K562 (cell line): ENCODE results near the gene SLC38A7. TPM values are rescaled to one million over a fixed set of nuclear protein-coding genes. Genes with fewer than 3 reads are reported as not detected.

Experiments
- E2F6 ChIP-seq, 2 experiments: IDR thresholded peaks; 2 replicates each; pipeline ENCODE4 v1.6.1; 2011; ENCODE audit warnings: borderline replicate concordance in 1 of 2, control low read depth in 1 of 2, low read depth in 1 of 2, low read length in 1 of 2, mild to moderate bottlenecking in 1 of 2, mixed read lengths in 1 of 2, moderate library complexity in 1 of 2; ENCODE audit not compliant: insufficient read depth in 1 of 2, insufficient read length in 1 of 2, poor library complexity in 1 of 2, severe bottlenecking in 1 of 2; ENCODE audit errors: extremely low read depth in 1 of 2
- FUS ChIP-seq: fragments of 200-400 bp; formaldehyde crosslinking; optimal IDR thresholded peaks from 2 replicates; pipeline ENCODE3; 2017; ENCODE audit warnings: low read depth, low read length
- HDAC6 ChIP-seq: IDR thresholded peaks from 2 replicates; pipeline ENCODE4 v1.6.1; 2012; ENCODE audit warnings: low read depth, mild to moderate bottlenecking, control low read depth, inconsistent platforms, low read length, moderate library complexity
- HNRNPK ChIP-seq: fragments of 200-400 bp; formaldehyde crosslinking; IDR thresholded peaks from one replicate; pipeline ENCODE4 v1.6.1; 2018; ENCODE audit warnings: mild to moderate bottlenecking, low read depth, low read length; ENCODE audit not compliant: poor library complexity, severe bottlenecking
- PKNOX1 ChIP-seq: fragments of 450-650 bp; IDR thresholded peaks from 2 replicates; pipeline ENCODE4 v1.6.1; 2016
- THAP12 ChIP-seq: fragments of 250-450 bp; sonication (Bioruptor Pico); IDR thresholded peaks from 2 replicates; pipeline ENCODE4 v1.9.0; 2021; ENCODE audit warnings: mild to moderate bottlenecking, inconsistent platforms
- VEZF1 ChIP-seq: fragments of 200-800 bp; sonication (Bioruptor generic); IDR thresholded peaks from 2 replicates; pipeline ENCODE4 v1.6.1; 2017; ENCODE audit warnings: missing genetic modification characterization, missing compliant biosample characterization
- ZNF280A ChIP-seq: fragments of 450-650 bp; IDR thresholded peaks from 2 replicates; pipeline ENCODE4 v1.6.1; 2018; ENCODE audit warnings: mild to moderate bottlenecking, low read depth; ENCODE audit not compliant: partially characterized antibody
- ZNF511 ChIP-seq: sonication (generic); formaldehyde crosslinking; IDR thresholded peaks from 2 replicates; pipeline ENCODE4 v1.8.0; 2022; ENCODE audit warnings: mild to moderate bottlenecking, missing genetic modification reagents
- polyA plus RNA-seq, 8 experiments: library from polyadenylated mRNA; depleted of rRNA in 4 of 8; stranded (reverse) in 5 of 8; unstranded in 3 of 8; fragments of >200 nt; fragmentation: Nextera tagmentation in 2 of 8; fragmentation: Illumina TruSeq in 1 of 8; extraction: Ambion mirVana in 2 of 8; extraction: Trizol in 1 of 8; gene quantifications; 2 replicates each; pipeline versions ENCODE4 v1.2.1 to v1.2.3, GENCODE V29; 2011 to 2014; ENCODE audit warnings: inconsistent platforms in 1 of 8, missing spikeins in 1 of 8
- total RNA-seq, 7 experiments: library from RNA; depleted of rRNA in 6 of 7; stranded (reverse); fragments of >200 nt in 6 of 7; fragmentation: Illumina TruSeq in 2 of 7; extraction: Trizol in 2 of 7; gene quantifications; 2 replicates each; pipeline versions ENCODE4 v1.2.1 to v1.2.3, GENCODE V29; 2011 to 2021; ENCODE audit warnings: low replicate concordance in 1 of 7

Gene SLC38A7
- total and polyA plus RNA-seq, 9 of the 15 experiments (the other 6 are each of a cell fraction or from before 2014, with no cell fraction given), result 2.7 to 12.2 (median 6.5) TPM

- TF ChIP-seq ZNF280A (no peak), ZNF511 (no peak; the same call in 1 of the 2 replicates), VEZF1 (peak; percentile 83), PKNOX1 (peak; percentile 66), E2F6 (IDR thresholded peaks at IDR 0.05; ENCODE audit: borderline replicate concordance in 1 of 2, extremely low read depth in 1 of 2, insufficient read depth in 1 of 2, insufficient read length in 1 of 2, low read depth in 1 of 2, low read length in 1 of 2, poor library complexity in 1 of 2, severe bottlenecking in 1 of 2) (peak; percentile 88 to 90), THAP12 (peak; percentile 19; the same call in 1 of the 2 replicates), HNRNPK (no peak), HDAC6 (no peak), FUS (no peak)
Observed at GRCh38 chr16:58629733-58630640, 54.6 kb downstream of the SLC38A7 start, which contains the start of gene CNOT1 (continued).
